Measurements from ENCODE around the gene TBXA2R. TPM values are rescaled to one million over a fixed set of nuclear protein-coding genes. Genes with fewer than 3 reads are reported as not detected.

The TBXA2R gene
- total and polyA plus RNA-seq, 8 donors = 0.42 to 1.5 (median 0.73) TPM

- H3K9me3 ChIP-seq = no peaks in the 10 kb centered on the region
- no peak overlapping the region for H3K27ac ChIP-seq
- DNase-seq (no peak), FAIRE-seq (no peak), ATAC-seq (no peak)
- no peaks in the 10 kb centered on the region for H3K36me3 ChIP-seq
- 88 to 93% methylated on average over 22 of the region's 22 CpGs for WGBS, 2 donors
- no peaks in the 10 kb centered on the region for H3K4me1 ChIP-seq
- intact Hi-C loops (cut with DNase I) = no loop called here
- H3K4me3 ChIP-seq = no peak overlapping the region
- no peak for TF ChIP-seq CTCF (IDR thresholded peaks at IDR 0.05)
- H3K27me3 ChIP-seq = peaks cover 0 to 8% (median 0%) of the 10 kb centered on the region in 4 donors
These were observed 16.7 kb downstream of the TBXA2R start for GRCh38 chr19:3589949-3590348.

GRCh38 chr19:3589439-3589838 is 17.2 kb downstream of the TBXA2R start:
- intact Hi-C loops (cut with DNase I) = no loop called here
- 67 to 68% methylated on average over 11 of the region's 11 CpGs for WGBS, 2 donors
- FAIRE-seq (no peak), DNase-seq (peak in 1 of 6 donors; percentile 11), ATAC-seq (no peak)
- Histone ChIP-seq H3K4me3 (no peak overlapping the region), H3K4me1 (no peaks in the 10 kb centered on the region), H3K36me3 (no peaks in the 10 kb centered on the region), H3K27ac (no peak overlapping the region), H3K27me3 (peaks cover 0 to 8% (median 0%) of the 10 kb centered on the region in 4 donors), H3K9me3 (no peaks in the 10 kb centered on the region)
- TF ChIP-seq CTCF (IDR thresholded peaks at IDR 0.05) = no peak

- Histone ChIP-seq H3K9me3 (no peaks in the 10 kb centered on the region), H3K4me1 (no peaks in the 10 kb centered on the region), H3K27me3 (peaks cover 0 to 8% (median 0%) of the 10 kb centered on the region in 4 donors), H3K27ac (no peak overlapping the region), H3K36me3 (no peaks in the 10 kb centered on the region), H3K4me3 (no peak overlapping the region)
- peak; percentile 45 to 78 (median 73) for ATAC-seq
- no peak for FAIRE-seq
- TF ChIP-seq CTCF (IDR thresholded peaks at IDR 0.05) = no peak
- intact Hi-C loops (cut with DNase I) = no loop called here
- WGBS, 2 donors = 44 to 49% methylated on average over 31 of the region's 31 CpGs
- DNase-seq = peak in 4 of 6 donors; percentile 35 to 61 (median 52)
These were observed 19.8 kb downstream of the TBXA2R start for GRCh38 chr19:3586707-3587346.

- Histone ChIP-seq H3K4me1 (no peaks in the 10 kb centered on the region), H3K27me3 (peaks cover 0 to 8% (median 0%) of the 10 kb centered on the region in 4 donors), H3K27ac (no peak overlapping the region), H3K4me3 (peak overlapping the region in 1 of 4 donors; percentile 27), H3K9me3 (no peaks in the 10 kb centered on the region), H3K36me3 (no peaks in the 10 kb centered on the region)
- ATAC-seq (peak in 1 of 4 donors; percentile 6), FAIRE-seq (no peak), DNase-seq (peak in 1 of 6 donors; percentile 13)
- no peak for TF ChIP-seq CTCF (IDR thresholded peaks at IDR 0.05)
- WGBS, 2 donors = 21 to 24% methylated on average over 16 of the region's 16 CpGs
- intact Hi-C loops (cut with DNase I) = no loop called here
These were observed 20.5 kb downstream of the TBXA2R start for GRCh38 chr19:3586127-3586626.

All from pancreas (tissue), 10 donors.